Daoy (cell line): ENCODE measurements around the gene OTUD3. TPM values are rescaled to one million over a fixed set of nuclear protein-coding genes. Genes with fewer than 3 reads are reported as not detected.
"Not testable (repeated sequence)": the region's sequence is repeated elsewhere in the genome, so short reads cannot be mapped to it uniquely, and the experiment has no call there.

Source experiments
- DNase-seq: peaks from one replicate; pipeline ENCODE4 v3.0.0-alpha.2; 2015; ENCODE audit warnings: low read depth
- total RNA-seq: library from RNA; depleted of rRNA; stranded (reverse); fragments of >200 nt; shearing (Covaris generic); gene quantifications from 2 replicates; pipeline ENCODE4 v1.2.3, GENCODE V29; 2014; rRNA removed

OTUD3 gene
- total RNA-seq, result 4.7 and 5.0 TPM in 2 replicates

- DNase-seq, result peak; percentile 98
Observed at GRCh38 chr1:19882111-19883071, at the start of gene OTUD3. Gene OTUD3 (plus strand): TSS chr1:19882395. CDS start chr1:19882514, 119 bp downstream.

- DNase-seq, result no peak
Observed at GRCh38 chr1:19835578-19835977, 46.6 kb upstream of the OTUD3 start.

- DNase-seq, result no peak
Observed at GRCh38 chr1:19837866-19838265, 44.3 kb upstream of the OTUD3 start.

GRCh38 chr1:19840228-19840627, 42.0 kb upstream of the OTUD3 start:
- DNase-seq, result no peak

GRCh38 chr1:19844731-19845495, 37.3 kb upstream of the OTUD3 start:
- no peak for DNase-seq

- DNase-seq, result no peak
Observed at GRCh38 chr1:19845555-19845954, 36.6 kb upstream of the OTUD3 start.

- no peak for DNase-seq
Observed at GRCh38 chr1:19846338-19846737, 35.9 kb upstream of the OTUD3 start.

- not testable (repeated sequence) for DNase-seq
Observed at GRCh38 chr1:19847334-19847733, 34.9 kb upstream of the OTUD3 start.

GRCh38 chr1:19849307-19849706, 32.9 kb upstream of the OTUD3 start:
- not testable (repeated sequence) for DNase-seq

- no peak for DNase-seq
Observed at GRCh38 chr1:19850214-19850613, 32.0 kb upstream of the OTUD3 start.

- DNase-seq, result no peak
Observed at GRCh38 chr1:19852036-19852435, 30.2 kb upstream of the OTUD3 start.

- no peak for DNase-seq
Observed at GRCh38 chr1:19854866-19855265, 27.3 kb upstream of the OTUD3 start.

GRCh38 chr1:19858893-19859292, 23.3 kb upstream of the OTUD3 start:
- no peak for DNase-seq

GRCh38 chr1:19859876-19860275, 22.3 kb upstream of the OTUD3 start:
- DNase-seq, result no peak

GRCh38 chr1:19860418-19860817, 21.8 kb upstream of the OTUD3 start:
- no peak for DNase-seq

- DNase-seq, result peak; percentile 53
Observed at GRCh38 chr1:19861034-19861433, 21.2 kb upstream of the OTUD3 start.

GRCh38 chr1:19861842-19862530, 20.2 kb upstream of the OTUD3 start:
- no peak for DNase-seq

GRCh38 chr1:19862944-19863343, 19.3 kb upstream of the OTUD3 start:
- DNase-seq, result no peak

- no peak for DNase-seq
Observed at GRCh38 chr1:19864570-19865160, 17.5 kb upstream of the OTUD3 start.

GRCh38 chr1:19866029-19866428, 16.2 kb upstream of the OTUD3 start:
- no peak for DNase-seq

GRCh38 chr1:19866758-19867157, 15.4 kb upstream of the OTUD3 start:
- DNase-seq, result peak; percentile 66

- not testable (repeated sequence) for DNase-seq
Observed at GRCh38 chr1:19868575-19868974, 13.6 kb upstream of the OTUD3 start.
